ENCODE data around the gene SBNO2. TPM values are rescaled to one million over a fixed set of nuclear protein-coding genes. Genes with fewer than 3 reads are reported as not detected.
A peak's percentile ranks its signal among the peaks of the same experiment; 100 is the strongest.

SBNO2 gene
- total and polyA plus RNA-seq, 2 of the 4 experiments (the other 2 are of a cell fraction), result 13.4 to 40.5 TPM

DNA sequence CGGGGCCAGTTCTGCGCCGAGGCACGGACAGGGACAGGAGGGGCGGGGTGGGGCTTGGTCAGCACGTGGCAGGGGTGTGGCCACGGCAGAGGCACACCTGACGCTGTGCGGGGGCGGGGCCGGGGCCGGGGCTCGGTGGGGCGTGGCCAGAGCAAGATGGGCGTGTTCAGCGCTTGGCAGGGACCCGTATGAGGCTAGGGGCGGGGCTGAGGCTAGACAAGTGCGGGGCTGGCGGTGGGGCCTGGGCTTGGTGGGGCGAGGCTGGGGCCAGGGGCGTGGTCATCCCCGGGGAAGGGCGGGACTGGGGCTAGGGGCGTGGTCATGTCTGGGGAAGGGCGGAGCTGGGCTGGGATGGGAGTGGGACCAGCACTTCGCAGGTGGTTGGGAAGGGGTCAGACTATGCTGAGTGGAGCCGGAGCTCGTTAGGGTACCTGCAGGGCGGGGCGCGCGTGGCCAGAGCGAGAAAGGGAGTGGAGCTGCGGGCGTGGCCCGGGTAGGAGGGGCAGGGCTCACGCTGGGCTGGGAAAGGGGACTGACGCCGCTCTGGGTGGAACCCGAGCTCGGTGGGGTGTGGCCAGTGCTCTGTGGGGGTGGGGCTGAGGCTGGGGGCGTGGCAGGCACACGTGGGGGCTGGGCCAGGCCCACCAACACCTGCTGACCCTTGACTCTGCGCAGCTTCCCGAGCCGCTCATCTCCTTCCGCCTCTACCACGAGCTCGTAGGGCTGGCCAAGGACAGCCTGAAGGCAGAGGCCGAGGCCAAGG, 91.7 kb downstream of the SBNO2 start:
- Histone ChIP-seq H3K18ac (ENCODE audit: low read depth, low read length) (no peak overlapping the region), H2BK15ac (ENCODE audit: low read depth, low read length) (no peak overlapping the region; the same call in 2 of the 3 replicates), H4K8ac (ENCODE audit: low read depth in 2 of 2, low read length in 2 of 2) (no peak overlapping the region), H2BK5ac (ENCODE audit: low read depth, low read length, poor library complexity, severe bottlenecking) (no peak overlapping the region), H3K4me1 (ENCODE audit: control insufficient read depth, insufficient read depth, low read length) (no peaks in the 10 kb centered on the region), H4K91ac (ENCODE audit: insufficient read depth, low read depth, low read length) (no peak overlapping the region), H3K9me3 (ENCODE audit: control insufficient read depth, insufficient read depth, low read length) (no peaks in the 10 kb centered on the region), H3K4ac (ENCODE audit: low read depth, low read length) (no peak overlapping the region), H2BK120ac (ENCODE audit: low read depth, low read length) (no peak overlapping the region), H3K9me1 (ENCODE audit: insufficient read depth, low read length) (no peaks in the 10 kb centered on the region), H3K4me3 (ENCODE audit: insufficient read depth, low read depth, low read length) (peak overlapping the region; percentile 15; the same call in 1 of the 2 replicates), H4K20me1 (ENCODE audit: insufficient read depth, low read length) (peaks cover 10% of the 10 kb centered on the region; the same call in 1 of the 2 replicates), H2AK9ac (replicated peaks; ENCODE audit: low read depth, low read length, poor library complexity) (no peak overlapping the region), H3K27ac (ENCODE audit: insufficient read depth, low read length) (no peak overlapping the region), H3K56ac (ENCODE audit: extremely low read depth, insufficient read depth, low read length) (no peak overlapping the region), H3K9ac (ENCODE audit: low read depth, low read length) (no peak overlapping the region), H2AFZ (replicated peaks; ENCODE audit: low read length, poor library complexity) (peak overlapping the region; percentile 87), H3K79me1 (ENCODE audit: low read depth in 1 of 2, low read length in 2 of 2) (no peaks in the 10 kb centered on the region; a peak in 1 of 4 replicates), H3K36me3 (ENCODE audit: control insufficient read depth, insufficient read depth, low read length) (peaks cover 4% of the 10 kb centered on the region; the same call in 1 of the 2 replicates), H3K4me2 (ENCODE audit: low read depth, low read length) (peak overlapping the region; percentile 80), H3K23ac (ENCODE audit: low read depth, low read length) (no peak overlapping the region), H2BK20ac (ENCODE audit: low read depth, low read length) (no peak overlapping the region), H4K5ac (ENCODE audit: low read depth, low read length) (no peak overlapping the region), H2AK5ac (ENCODE audit: low read depth, low read length) (no peak overlapping the region), H3K14ac (replicated peaks; ENCODE audit: low read depth, low read length) (no peak overlapping the region), H3K27me3 (ENCODE audit: control insufficient read depth, insufficient read depth, low read length) (no peaks in the 10 kb centered on the region)
- ATAC-seq (ENCODE audit: low read depth), result peak; percentile 71
- POLR2A ChIA-PET (ENCODE audit: unreplicated experiment), result interaction anchor here (0.6 kb wide), 1 partner anchor 78 kb away, joined by 7 read pairs; no protein-coding TSS in a partner anchor
- intact Hi-C loops (cut with micrococcal nuclease), result no loop called here
- no peak for DNase-seq
- no TSS peak for BruUV-seq (replicated peaks)
- 28% methylated on average over 24 of the region's 51 CpGs; no CpG with 5 or more reads in 1 of the 2 experiments for WGBS, 2 experiments (ENCODE audit: extremely low coverage in 2 of 2, insufficient read length in 1 of 2)
- TF ChIP-seq NFE2L2 (IDR thresholded peaks at IDR 0.05; ENCODE audit: low read depth, low read length) (no peak), RAD21 (IDR thresholded peaks at IDR 0.05; ENCODE audit: low read length) (no peak), BHLHE40 (IDR thresholded peaks at IDR 0.05; ENCODE audit: low read depth, low read length) (no peak), MAZ (IDR thresholded peaks at IDR 0.05; ENCODE audit: borderline replicate concordance, low read depth, low read length) (no peak), POLR2A (IDR thresholded peaks at IDR 0.05; ENCODE audit: low read depth, low read length) (no peak)
- dilution Hi-C loops (cut with HindIII; ENCODE audit: low sequenced_read_pairs, unreplicated experiment), result no loop called here
- in situ Hi-C loops (cut with MboI; ENCODE audit: low sequenced_read_pairs), result no loop called here
- CTCF ChIA-PET, result no interaction called here

Data from IMR-90 (cell line).